ENCODE measurements around the gene GRM8. TPM values are rescaled to one million over a fixed set of nuclear protein-coding genes. Genes with fewer than 3 reads are reported as not detected.

GRM8 gene
- total and polyA plus RNA-seq, 10 of the 15 experiments (the other 5 are each of a cell fraction or from before 2014, with no cell fraction given), result 0.33 to 7.1 (median 0.45) TPM; not detected in 2

DNA sequence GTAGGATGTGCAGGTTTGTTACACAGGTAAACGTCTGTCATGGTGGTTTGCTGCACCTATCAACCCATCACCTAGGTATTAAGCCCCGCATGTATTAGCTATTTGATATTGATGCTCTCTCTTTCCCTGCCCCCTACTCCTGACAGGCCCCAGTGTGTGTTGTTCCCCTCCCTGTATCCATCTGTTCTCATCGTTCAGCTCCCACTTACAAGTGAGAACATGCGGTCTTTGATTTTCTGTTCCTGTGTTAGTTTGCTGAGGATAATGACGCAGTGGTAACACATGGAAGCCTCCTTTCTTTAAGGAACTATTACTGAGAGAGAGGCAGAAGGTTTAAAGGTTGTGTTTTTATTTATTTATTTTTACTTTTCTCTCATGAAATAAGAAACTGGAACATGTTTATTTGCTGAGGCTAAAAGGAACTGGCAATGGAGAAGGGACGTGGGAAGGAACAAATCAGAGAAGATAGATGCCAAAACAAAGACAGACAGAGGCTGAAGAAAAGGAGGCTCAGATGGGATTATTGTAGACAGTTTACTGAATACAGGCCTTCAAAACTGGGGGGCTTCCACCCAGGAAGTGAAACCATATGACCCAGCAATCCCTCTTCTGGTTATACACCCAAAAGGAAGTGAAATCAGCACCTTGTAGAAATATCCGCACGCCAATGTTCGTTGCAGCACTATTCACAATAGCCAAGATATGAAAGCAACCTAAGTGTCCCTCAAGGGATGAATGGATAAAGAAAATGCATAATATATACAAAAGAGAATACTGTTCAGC is 556.3 kb downstream of the GRM8 start:
- no peaks in the 10 kb centered on the region for H4K20me1 ChIP-seq (ENCODE audit: control insufficient read depth, insufficient read depth)
- H3K4me1 ChIP-seq (ENCODE audit: control insufficient read depth, insufficient read depth, low read length), result peaks cover 14% of the 10 kb centered on the region
- SMC1A ChIA-PET (ENCODE audit: uncharacterized antibody, unreplicated experiment), result interaction anchor here (0.7 to 4.0 kb wide), 9 partner anchors 10 to 202 kb away, joined by 3 to 46 read pairs (median 6); no protein-coding TSS in a partner anchor
- RAD21 ChIA-PET (ENCODE audit: unreplicated experiment), result interaction anchor here (0.5 to 2.4 kb wide), 8 partner anchors 22 to 246 kb away, joined by 3 to 17 read pairs (median 4); no protein-coding TSS in a partner anchor
- no peak for DNase-seq (ENCODE audit: low read depth, low spot score)
- WGBS (ENCODE audit: insufficient coverage, insufficient replicate concordance, low lambda C conversion rate, missing lambda C conversion rate), result 52% methylated on average over 9 of the region's 9 CpGs
- H3K27me3 ChIP-seq (replicated peaks in 1 of 2; ENCODE audit: control insufficient read depth in 2 of 2, insufficient read depth in 2 of 2, low read length in 1 of 2), result no peaks in the 10 kb centered on the region
- no peak overlapping the region for H3K4me2 ChIP-seq (ENCODE audit: control insufficient read depth, insufficient read depth)
- H3K9me3 ChIP-seq (replicated peaks; ENCODE audit: control insufficient read depth, insufficient read depth, low read length), result peaks cover 4% of the 10 kb centered on the region
- CTCF ChIA-PET, result interaction anchor here (0.6 to 1.2 kb wide), 4 partner anchors 17 to 283 kb away, joined by 3 to 4 read pairs (median 4); no protein-coding TSS in a partner anchor
- H3K79me2 ChIP-seq (ENCODE audit: control insufficient read depth, insufficient read depth, low read length), result no peaks in the 10 kb centered on the region; the same call in 1 of the 2 replicates
- no peak overlapping the region for H2AFZ ChIP-seq (ENCODE audit: control insufficient read depth, low read depth, low read length)
- H3K36me3 ChIP-seq (ENCODE audit: control insufficient read depth in 2 of 2, insufficient read depth in 2 of 2, low read length in 1 of 2), result no peaks in the 10 kb centered on the region
- ATAC-seq, result peak; percentile 51
- in situ Hi-C loops (cut with MboI) (no loop called here), intact Hi-C loops (cut with micrococcal nuclease; ENCODE audit: unreplicated experiment) (loop anchor here (1.0 kb wide), 1 partner anchor 39 kb away; no protein-coding TSS in a partner anchor)
- POLR2A ChIA-PET, result interaction anchor here (1.0 to 1.5 kb wide), 4 partner anchors 22 to 39 kb away, joined by 4 to 5 read pairs (median 4); no protein-coding TSS in a partner anchor
- H3K9ac ChIP-seq (ENCODE audit: control insufficient read depth, insufficient read depth, low read length), result no peak overlapping the region
- H3K27ac ChIP-seq (ENCODE audit: control insufficient read depth, insufficient read depth), result peak overlapping the region; percentile 51; the same call in 1 of the 2 replicates
- H3K4me3 ChIP-seq, result no peak overlapping the region
- peak; percentile 88 for FAIRE-seq
- BruUV-seq (replicated peaks), result no TSS peak
- TF ChIP-seq MTA2 (IDR thresholded peaks at IDR 0.05; ENCODE audit: low read depth) (peak; percentile 83), KLF5 (IDR thresholded peaks at IDR 0.05; ENCODE audit: partially characterized antibody) (peak; percentile 56), FOXK2 (IDR thresholded peaks at IDR 0.05) (no peak), ZNF274 (IDR thresholded peaks at IDR 0.05; ENCODE audit: insufficient read depth, insufficient read length) (no peak), RELA (IDR thresholded peaks at IDR 0.05; ENCODE audit: borderline replicate concordance, partially characterized antibody) (peak; percentile 89), NFYB (IDR thresholded peaks at IDR 0.05; ENCODE audit: insufficient read depth, low read depth, low read length) (no peak), HCFC1 (IDR thresholded peaks at IDR 0.05; ENCODE audit: low read length) (no peak), FOS (IDR thresholded peaks at IDR 0.05; ENCODE audit: borderline replicate concordance, extremely low read depth, insufficient read length) (no peak), JUND (IDR thresholded peaks at IDR 0.05; ENCODE audit: low read depth, low read length) (no peak), ZNF384 (IDR thresholded peaks at IDR 0.05; ENCODE audit: borderline replicate concordance, low read depth, low read length) (no peak), CBFB (IDR thresholded peaks at IDR 0.05; ENCODE audit: low read depth) (no peak), EGR1 (IDR thresholded peaks at IDR 0.05; ENCODE audit: borderline replicate concordance in 1 of 2, low read depth in 2 of 2, low read length in 2 of 2) (no peak), SPI1 (IDR thresholded peaks at IDR 0.05; ENCODE audit: borderline replicate concordance, insufficient read depth, low read depth, low read length) (peak; percentile 97)
- TF ChIP-seq, protein P1, sequence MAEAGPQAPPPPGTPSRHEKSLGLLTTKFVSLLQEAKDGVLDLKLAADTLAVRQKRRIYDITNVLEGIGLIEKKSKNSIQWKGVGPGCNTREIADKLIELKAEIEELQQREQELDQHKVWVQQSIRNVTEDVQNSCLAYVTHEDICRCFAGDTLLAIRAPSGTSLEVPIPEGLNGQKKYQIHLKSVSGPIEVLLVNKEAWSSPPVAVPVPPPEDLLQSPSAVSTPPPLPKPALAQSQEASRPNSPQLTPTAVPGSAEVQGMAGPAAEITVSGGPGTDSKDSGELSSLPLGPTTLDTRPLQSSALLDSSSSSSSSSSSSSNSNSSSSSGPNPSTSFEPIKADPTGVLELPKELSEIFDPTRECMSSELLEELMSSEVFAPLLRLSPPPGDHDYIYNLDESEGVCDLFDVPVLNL (IDR thresholded peaks at IDR 0.05; ENCODE audit: low read depth, low read length), result no peak
- TF ChIP-seq, protein P2, sequence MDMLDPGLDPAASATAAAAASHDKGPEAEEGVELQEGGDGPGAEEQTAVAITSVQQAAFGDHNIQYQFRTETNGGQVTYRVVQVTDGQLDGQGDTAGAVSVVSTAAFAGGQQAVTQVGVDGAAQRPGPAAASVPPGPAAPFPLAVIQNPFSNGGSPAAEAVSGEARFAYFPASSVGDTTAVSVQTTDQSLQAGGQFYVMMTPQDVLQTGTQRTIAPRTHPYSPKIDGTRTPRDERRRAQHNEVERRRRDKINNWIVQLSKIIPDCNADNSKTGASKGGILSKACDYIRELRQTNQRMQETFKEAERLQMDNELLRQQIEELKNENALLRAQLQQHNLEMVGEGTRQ (IDR thresholded peaks at IDR 0.05; ENCODE audit: borderline replicate concordance, low read depth, low read length), result no peak
- TF ChIP-seq, protein P3, sequence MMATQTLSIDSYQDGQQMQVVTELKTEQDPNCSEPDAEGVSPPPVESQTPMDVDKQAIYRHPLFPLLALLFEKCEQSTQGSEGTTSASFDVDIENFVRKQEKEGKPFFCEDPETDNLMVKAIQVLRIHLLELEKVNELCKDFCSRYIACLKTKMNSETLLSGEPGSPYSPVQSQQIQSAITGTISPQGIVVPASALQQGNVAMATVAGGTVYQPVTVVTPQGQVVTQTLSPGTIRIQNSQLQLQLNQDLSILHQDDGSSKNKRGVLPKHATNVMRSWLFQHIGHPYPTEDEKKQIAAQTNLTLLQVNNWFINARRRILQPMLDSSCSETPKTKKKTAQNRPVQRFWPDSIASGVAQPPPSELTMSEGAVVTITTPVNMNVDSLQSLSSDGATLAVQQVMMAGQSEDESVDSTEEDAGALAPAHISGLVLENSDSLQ (IDR thresholded peaks at IDR 0.05), result peak; percentile 39; the same call in 1 of the 2 replicates

Measured in GM12878 (cell line).